ENCODE results near the gene MPZL1.

Gene MPZL1

GRCh38 chr1:167821356-167821685 lies 99.5 kb downstream of the MPZL1 start:
- no peaks in the 10 kb centered on the region for H3K27me3 ChIP-seq
- no peaks in the 10 kb centered on the region for H3K9me3 ChIP-seq
- no peak overlapping the region for H3K4me3 ChIP-seq
- DNase-seq: no peak
- H3K4me1 ChIP-seq: peaks cover 0 to 10% (median 5%) of the 10 kb centered on the region in 4 donors
- no peaks in the 10 kb centered on the region for H3K36me3 ChIP-seq
- H3K27ac ChIP-seq: no peak overlapping the region
- TF ChIP-seq CTCF (IDR thresholded peaks at IDR 0.05): no peak
- intact Hi-C loops (cut with DNase I; ENCODE audit: low total_unique reads): no loop called here

- TF ChIP-seq CTCF (IDR thresholded peaks at IDR 0.05): no peak
- no peak for DNase-seq
- H3K27ac ChIP-seq: no peak overlapping the region
- no peak overlapping the region for H3K4me3 ChIP-seq
- H3K4me1 ChIP-seq: peaks cover 0 to 10% (median 5%) of the 10 kb centered on the region in 4 donors
- H3K9me3 ChIP-seq: no peaks in the 10 kb centered on the region
- no peaks in the 10 kb centered on the region for H3K27me3 ChIP-seq
- no peaks in the 10 kb centered on the region for H3K36me3 ChIP-seq
- intact Hi-C loops (cut with DNase I; ENCODE audit: low total_unique reads): no loop called here
Observed at GRCh38 chr1:167821969-167822685, 100.3 kb downstream of the MPZL1 start.

GRCh38 chr1:167824163-167824794 lies 102.5 kb downstream of the MPZL1 start:
- intact Hi-C loops (cut with DNase I; ENCODE audit: low total_unique reads): no loop called here
- H3K4me1 ChIP-seq: peaks cover 0 to 10% (median 5%) of the 10 kb centered on the region in 4 donors

GRCh38 chr1:167825419-167826079 lies 103.8 kb downstream of the MPZL1 start:
- intact Hi-C loops (cut with DNase I; ENCODE audit: low total_unique reads): no loop called here
- Histone ChIP-seq H3K4me3 (no peak overlapping the region), H3K27me3 (no peaks in the 10 kb centered on the region), H3K9me3 (no peaks in the 10 kb centered on the region), H3K4me1 (peaks cover 0 to 2% (median under 1%) of the 10 kb centered on the region in 4 donors), H3K36me3 (no peaks in the 10 kb centered on the region), H3K27ac (no peak overlapping the region)
- TF ChIP-seq CTCF (IDR thresholded peaks at IDR 0.05): no peak
- no peak for DNase-seq

More at GRCh38 chr1:167824163-167824794, 102.5 kb downstream of the MPZL1 start:
- Histone ChIP-seq H3K4me3 (no peak overlapping the region), H3K27ac (no peak overlapping the region), H3K27me3 (no peaks in the 10 kb centered on the region), H3K9me3 (no peaks in the 10 kb centered on the region), H3K36me3 (no peaks in the 10 kb centered on the region)
- no peak for DNase-seq
- no peak for TF ChIP-seq CTCF (IDR thresholded peaks at IDR 0.05)

- no peaks in the 10 kb centered on the region for H3K36me3 ChIP-seq
- no peaks in the 10 kb centered on the region for H3K9me3 ChIP-seq
- no peak overlapping the region for H3K4me3 ChIP-seq
- no peak for TF ChIP-seq CTCF (IDR thresholded peaks at IDR 0.05)
- H3K4me1 ChIP-seq: no peaks in the 10 kb centered on the region
- no peak overlapping the region for H3K27ac ChIP-seq
- intact Hi-C loops (cut with DNase I; ENCODE audit: low total_unique reads): no loop called here
- H3K27me3 ChIP-seq: no peaks in the 10 kb centered on the region
- DNase-seq: no peak
Observed at GRCh38 chr1:167826127-167826526, 104.3 kb downstream of the MPZL1 start.

Data from tibial artery (tissue), 4 donors.